T-cell (primary cell): ENCODE data around the gene MBTD1. TPM values are rescaled to one million over a fixed set of nuclear protein-coding genes. Genes with fewer than 3 reads are reported as not detected.
"Not testable (repeated sequence)": the region's sequence is repeated elsewhere in the genome, so short reads cannot be mapped to it uniquely, and the experiment has no call there.

Experiments
- ATAC-seq, 4 experiments: fragments of 200-7000 bp in 3 of 4; fragments of 150-1000 bp in 1 of 4; cut with Tn5 transposase; replicated peaks in 1 of 4; 1 replicate in 3 of 4; 2 replicates in 1 of 4; pipeline ENCODE4 v1.10.0; 2021; ENCODE audit warnings: moderate library complexity in 3 of 4, mild to moderate bottlenecking in 2 of 4, moderate number of reproducible peaks in 1 of 4
- CTCF ChIA-PET, 2 donors: fragments of 300-600 bp; sonication (Branson Sonifier 250); formaldehyde crosslinking; loops; one replicate each; lab custom pipeline; 2022; ENCODE audit warnings: antibody characterized with exemption in 2 of 2; lab: Charles Lee
- POLR2A ChIA-PET, 2 donors: fragments of 300-600 bp; sonication (Branson Sonifier 250); formaldehyde crosslinking; loops; one replicate each; lab custom pipeline; 2022; ENCODE audit warnings: antibody characterized with exemption in 2 of 2; lab: Charles Lee
- DNase-seq, 35 experiments: peaks; one replicate each; pipeline versions ENCODE4 v3.0.0 to v3.0.0-alpha.2; 2013 to 2023
- H3K27ac ChIP-seq: one replicate; pipeline ENCODE4 v1.5.1; 2013; ENCODE audit warnings: low read length
- H3K27me3 ChIP-seq, 2 experiments: replicated peaks in 1 of 2; 1 replicate in 1 of 2; 2 replicates in 1 of 2; pipeline versions ENCODE4 v1.6.1 to v1.7.0; 2013; ENCODE audit warnings: low read length in 1 of 2, mixed read lengths in 1 of 2; ENCODE audit not compliant: control insufficient read depth in 2 of 2, insufficient read depth in 2 of 2; ENCODE audit errors: extremely low read depth in 1 of 2
- H3K36me3 ChIP-seq, 2 donors: 1 replicate in 1 of 2; 2 replicates in 1 of 2; pipeline versions ENCODE4 v1.6.1 to v1.7.0; 2013; ENCODE audit warnings: low read length in 1 of 2; ENCODE audit not compliant: control insufficient read depth in 2 of 2, insufficient read depth in 1 of 2; ENCODE audit errors: extremely low read depth in 1 of 2
- H3K4me1 ChIP-seq, 2 experiments: 1 replicate in 1 of 2; 2 replicates in 1 of 2; pipeline versions ENCODE4 v1.6.1 to v1.7.0; 2013; ENCODE audit warnings: low read length in 2 of 2, mixed read lengths in 1 of 2; ENCODE audit not compliant: insufficient read depth in 2 of 2, control insufficient read depth in 1 of 2; ENCODE audit errors: extremely low read depth in 1 of 2
- H3K4me3 ChIP-seq, 2 donors: 1 replicate in 1 of 2; 2 replicates in 1 of 2; pipeline versions ENCODE4 v1.5.1 to v1.7.0; 2013; ENCODE audit warnings: mild to moderate bottlenecking in 2 of 2, low read length in 1 of 2, moderate library complexity in 1 of 2; ENCODE audit not compliant: control insufficient read depth in 1 of 2; ENCODE audit errors: extremely low read depth in 1 of 2
- H3K9me3 ChIP-seq: 2 replicates; pipeline ENCODE4 v1.7.0; 2013
- H3K27ac Mint-ChIP-seq, 2 donors: one replicate each; pipeline ENCODE4 v1.8.0; 2020 to 2021; ENCODE audit warnings: mild to moderate bottlenecking in 2 of 2, mixed read lengths in 2 of 2
- H3K27me3 Mint-ChIP-seq, 2 donors: one replicate each; pipeline ENCODE4 v1.8.0; 2021 to 2022; ENCODE audit warnings: mixed read lengths in 2 of 2
- H3K36me3 Mint-ChIP-seq: one replicate; pipeline ENCODE4 v1.8.0; 2021; ENCODE audit warnings: mixed read lengths
- H3K4me1 Mint-ChIP-seq, 3 donors: one replicate each; pipeline ENCODE4 v1.8.0; 2020 to 2022; ENCODE audit warnings: mixed read lengths in 3 of 3, mild to moderate bottlenecking in 1 of 3
- H3K4me3 Mint-ChIP-seq, 3 donors: one replicate each; pipeline ENCODE4 v1.8.0; 2020 to 2022; ENCODE audit warnings: mild to moderate bottlenecking in 3 of 3, mixed read lengths in 3 of 3, moderate library complexity in 3 of 3
- H3K9me3 Mint-ChIP-seq, 3 donors: one replicate each; pipeline ENCODE4 v1.8.0; 2020 to 2022; ENCODE audit warnings: mixed read lengths in 3 of 3
- WGBS: methylation state at CpG from one replicate; pipeline ENCODE4 v1.1.5; 2013; ENCODE audit warnings: missing lambda C conversion rate; ENCODE audit not compliant: insufficient coverage; 5-methylcytosine and 5-hydroxymethylcytosine counted together
- total RNA-seq, 35 experiments: library from RNA in 6 of 35; stranded (reverse) in 6 of 35; fragments of 120-200 nt in 1 of 35; gene quantifications; one replicate each; pipeline versions ENCODE4 v1.2.1 to v1.2.4 and lab custom pipeline; 2013 to 2026

Gene MBTD1
- total RNA-seq (10 to 100 TPM; 23.2 to 27.3 (median 24.7) TPM), total RNA-seq (lab: John Stamatoyannopoulos, UW) (14.8 to 72.7 (median 42.7) reads per million in 29 experiments)
- 29.9 TPM for total RNA-seq (2013)

- H3K36me3 Mint-ChIP-seq = peaks cover 24% of the 10 kb centered on the region
- H3K9me3 Mint-ChIP-seq = no peaks in the 10 kb centered on the region
- Histone ChIP-seq H3K27ac (peak within 1 kb of the TSS; percentile 96), H3K36me3 (peaks cover 0 to 22% of the 10 kb centered on the region in 2 donors), H3K27me3 (no peaks in the 10 kb centered on the region), H3K9me3 (no peaks in the 10 kb centered on the region), H3K4me3 (peak within 1 kb of the TSS; percentile 45 to 89), H3K4me1 (peaks cover 21 to 29% of the 10 kb centered on the region in 2 experiments)
- H3K4me3 Mint-ChIP-seq = peak within 1 kb of the TSS; percentile 87 to 95 (median 91)
- WGBS = 3% methylated on average over 21 of the region's 42 CpGs
- H3K27ac Mint-ChIP-seq = peak within 1 kb of the TSS; percentile 96 to 98
- H3K27me3 Mint-ChIP-seq = no peaks in the 10 kb centered on the region
- DNase-seq = peak; percentile 82 to 98 (median 95)
- POLR2A ChIA-PET = no interaction called here
- peaks cover 63 to 75% (median 72%) of the 10 kb centered on the region in 3 donors for H3K4me1 Mint-ChIP-seq
- ATAC-seq = peak; percentile 80 to 86 (median 82)
- CTCF ChIA-PET = no interaction called here
Observed at GRCh38 chr17:51259564-51260236, at the start of gene MBTD1. Gene MBTD1, minus strand, starts transcription at chr17:51260049. Its CDS starts 34,888 bp downstream, at chr17:51225161.

- H3K27me3 Mint-ChIP-seq = peaks cover 10 to 15% of the 10 kb centered on the region in 2 donors
- H3K9me3 Mint-ChIP-seq = peaks cover 5 to 21% (median 14%) of the 10 kb centered on the region in 3 donors
- ChIA-PET POLR2A (no interaction called here), CTCF (no interaction called here)
- no peak overlapping the region for H3K27ac ChIP-seq
- H3K27me3 ChIP-seq = peaks cover 0 to 4% of the 10 kb centered on the region in 2 experiments
- H3K4me3 ChIP-seq = no peak overlapping the region
- H3K4me1 ChIP-seq = no peaks in the 10 kb centered on the region
- no peaks in the 10 kb centered on the region for H3K4me1 Mint-ChIP-seq
- H3K4me3 Mint-ChIP-seq = no peak overlapping the region
- no peaks in the 10 kb centered on the region for H3K36me3 ChIP-seq
- DNase-seq = no peak
- ATAC-seq = no peak
- 89% methylated on average over 4 of the region's 9 CpGs for WGBS
- H3K9me3 ChIP-seq = no peaks in the 10 kb centered on the region
- no peak overlapping the region for H3K27ac Mint-ChIP-seq
- peaks cover 9% of the 10 kb centered on the region for H3K36me3 Mint-ChIP-seq
Observed at GRCh38 chr17:51305182-51305581, 45.3 kb upstream of the MBTD1 start.

GRCh38 chr17:51299859-51300258 lies 40.0 kb upstream of the MBTD1 start:
- no CpG with 5 or more reads among the region's 4 CpGs for WGBS
- H3K27me3 ChIP-seq = no peaks in the 10 kb centered on the region
- ChIA-PET POLR2A (no interaction called here), CTCF (no interaction called here)
- Mint-ChIP-seq H3K4me3 (no peak overlapping the region), H3K36me3 (peaks cover 27% of the 10 kb centered on the region), H3K4me1 (peaks cover 0 to 9% (median 5%) of the 10 kb centered on the region in 3 donors), H3K9me3 (no peaks in the 10 kb centered on the region), H3K27me3 (no peaks in the 10 kb centered on the region), H3K27ac (no peak overlapping the region)
- no peaks in the 10 kb centered on the region for H3K4me1 ChIP-seq
- H3K9me3 ChIP-seq = no peaks in the 10 kb centered on the region
- ATAC-seq = no peak
- H3K36me3 ChIP-seq = peaks cover 0 to 6% of the 10 kb centered on the region in 2 donors
- no peak for DNase-seq
- no peak overlapping the region for H3K27ac ChIP-seq
- H3K4me3 ChIP-seq = no peak overlapping the region

- Histone ChIP-seq H3K36me3 (peaks cover 0 to 7% of the 10 kb centered on the region in 2 donors), H3K4me3 (no peak overlapping the region), H3K9me3 (no peaks in the 10 kb centered on the region), H3K27ac (no peak overlapping the region), H3K27me3 (no peaks in the 10 kb centered on the region), H3K4me1 (no peaks in the 10 kb centered on the region)
- peaks cover 34% of the 10 kb centered on the region for H3K36me3 Mint-ChIP-seq
- no peak overlapping the region for H3K4me3 Mint-ChIP-seq
- H3K4me1 Mint-ChIP-seq = peaks cover 0 to 9% (median 5%) of the 10 kb centered on the region in 3 donors
- ATAC-seq (peak in 1 of 4 experiments; percentile 32), DNase-seq (peak in 2 of 35 experiments; percentile 11 to 52)
- ChIA-PET CTCF (interaction anchor here (0.5 to 0.9 kb wide), 3 partner anchors 342 to 465 kb away, joined by 3 to 4 read pairs (median 3); no protein-coding TSS in a partner anchor), POLR2A (interaction anchor here in 1 of 2 donors (0.5 kb wide), 1 partner anchor 288 kb away, joined by 5 read pairs; no protein-coding TSS in a partner anchor)
- H3K27me3 Mint-ChIP-seq = no peaks in the 10 kb centered on the region
- H3K27ac Mint-ChIP-seq = no peak overlapping the region
- no CpG with 5 or more reads among the region's 10 CpGs for WGBS
- H3K9me3 Mint-ChIP-seq = no peaks in the 10 kb centered on the region
Observed at GRCh38 chr17:51298508-51299371, 38.9 kb upstream of the MBTD1 start.

DNA sequence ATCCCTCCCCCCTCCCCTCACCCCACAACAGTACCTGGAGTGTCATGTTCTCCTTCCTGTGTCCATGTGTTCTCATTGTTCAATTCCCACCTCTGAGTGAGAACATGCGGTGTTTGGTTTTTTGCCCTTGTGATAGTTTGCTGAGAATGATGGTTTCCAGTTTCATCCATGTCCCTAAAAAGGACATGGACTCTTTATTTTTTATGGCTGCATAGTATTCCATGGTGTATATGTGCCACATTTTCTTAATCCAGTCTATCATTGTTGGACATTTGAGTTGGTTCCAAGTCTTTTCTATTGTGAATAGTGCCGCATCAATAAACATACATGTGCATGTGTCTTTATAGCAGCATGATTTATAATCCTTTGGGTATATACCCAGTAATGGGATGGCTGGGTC lies 34.5 kb upstream of the MBTD1 start:
- peaks cover 62% of the 10 kb centered on the region for H3K36me3 Mint-ChIP-seq

GRCh38 chr17:51289696-51290111 lies 29.9 kb upstream of the MBTD1 start:
- ChIA-PET POLR2A (interaction anchor here in 1 of 2 donors (0.7 kb wide), 1 partner anchor 51 kb away, joined by 3 read pairs; no protein-coding TSS in a partner anchor), CTCF (interaction anchor here in 1 of 2 donors (0.7 kb wide), 1 partner anchor 427 kb away, joined by 4 read pairs; no protein-coding TSS in a partner anchor)
- Mint-ChIP-seq H3K27me3 (no peaks in the 10 kb centered on the region), H3K9me3 (no peaks in the 10 kb centered on the region), H3K4me3 (no peak overlapping the region), H3K27ac (no peak overlapping the region), H3K36me3 (peaks cover 72% of the 10 kb centered on the region), H3K4me1 (peaks cover 0 to 6% (median 1%) of the 10 kb centered on the region in 3 donors)
- Histone ChIP-seq H3K36me3 (peaks cover 0 to 68% of the 10 kb centered on the region in 2 donors), H3K27me3 (no peaks in the 10 kb centered on the region), H3K4me3 (no peak overlapping the region), H3K9me3 (no peaks in the 10 kb centered on the region), H3K27ac (no peak overlapping the region), H3K4me1 (no peaks in the 10 kb centered on the region)
- WGBS = 100% methylated on average over 1 of the region's 2 CpGs
- ATAC-seq (no peak), DNase-seq (no peak)

More for the DNA sequence above, 34.5 kb upstream of the MBTD1 start:
- H3K36me3 ChIP-seq = peaks cover 0 to 32% of the 10 kb centered on the region in 2 donors
- H3K9me3 ChIP-seq, H3K4me1 ChIP-seq, H3K4me3 ChIP-seq, ATAC-seq, H3K27ac Mint-ChIP-seq, H3K27me3 ChIP-seq, CTCF ChIA-PET, H3K4me1 Mint-ChIP-seq, POLR2A ChIA-PET, H3K9me3 Mint-ChIP-seq, H3K27me3 Mint-ChIP-seq, DNase-seq, H3K27ac ChIP-seq, H3K4me3 Mint-ChIP-seq: not testable (repeated sequence)
- WGBS = no CpG with 5 or more reads among the region's 2 CpGs
